ENCODE data around the gene LRRC57. TPM values are rescaled to one million over a fixed set of nuclear protein-coding genes. Genes with fewer than 3 reads are reported as not detected.

LRRC57 gene
- total and polyA plus RNA-seq, 2 of the 8 experiments (the other 6 are each of a cell fraction or from before 2014, with no cell fraction given), result 5.0 to 12.7 TPM

DNA sequence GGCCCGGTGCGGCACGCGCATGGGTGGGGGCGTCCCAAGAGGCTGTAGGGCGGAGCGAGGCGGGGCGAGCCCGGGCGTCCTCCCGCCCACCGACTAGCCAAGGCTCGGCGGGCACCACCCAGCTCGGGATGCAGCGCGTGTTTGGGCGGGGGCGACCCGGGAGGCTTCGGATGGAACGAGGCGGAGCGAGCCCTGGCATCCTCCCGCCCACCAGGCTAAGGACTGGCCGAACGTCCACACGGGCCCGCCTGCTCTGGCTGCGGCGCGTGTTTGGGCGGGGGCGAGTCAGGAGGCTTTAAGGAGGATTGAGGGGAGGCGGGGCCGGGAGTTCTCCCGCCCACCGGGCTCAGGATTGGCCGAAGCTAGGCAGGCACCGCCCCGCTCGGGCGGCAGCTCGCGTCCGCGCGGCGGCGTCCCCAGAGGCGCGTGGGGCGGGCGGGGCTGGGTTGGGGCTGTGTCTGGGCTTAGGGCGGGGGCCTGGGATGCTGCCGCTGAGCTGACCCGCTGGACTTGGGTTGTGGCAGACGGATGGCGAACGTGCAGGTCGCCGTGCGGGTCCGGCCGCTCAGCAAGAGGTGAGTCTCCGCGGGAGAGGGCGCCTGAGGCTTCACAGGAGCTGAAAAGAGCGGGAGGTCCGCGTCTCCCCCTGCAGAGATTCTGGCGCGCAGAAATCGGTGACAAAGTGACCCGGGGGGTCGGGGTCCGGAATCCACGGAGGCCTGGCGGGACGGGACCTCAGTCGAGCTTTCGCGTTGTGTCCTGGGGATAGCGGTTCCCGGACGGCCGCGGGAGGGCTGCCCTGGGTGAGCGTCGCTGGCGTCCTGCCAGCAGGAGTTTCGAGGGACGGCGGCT, 26.8 kb upstream of the LRRC57 start, which contains the start of gene STARD9 (continued):
- TF ChIP-seq, protein P1, sequence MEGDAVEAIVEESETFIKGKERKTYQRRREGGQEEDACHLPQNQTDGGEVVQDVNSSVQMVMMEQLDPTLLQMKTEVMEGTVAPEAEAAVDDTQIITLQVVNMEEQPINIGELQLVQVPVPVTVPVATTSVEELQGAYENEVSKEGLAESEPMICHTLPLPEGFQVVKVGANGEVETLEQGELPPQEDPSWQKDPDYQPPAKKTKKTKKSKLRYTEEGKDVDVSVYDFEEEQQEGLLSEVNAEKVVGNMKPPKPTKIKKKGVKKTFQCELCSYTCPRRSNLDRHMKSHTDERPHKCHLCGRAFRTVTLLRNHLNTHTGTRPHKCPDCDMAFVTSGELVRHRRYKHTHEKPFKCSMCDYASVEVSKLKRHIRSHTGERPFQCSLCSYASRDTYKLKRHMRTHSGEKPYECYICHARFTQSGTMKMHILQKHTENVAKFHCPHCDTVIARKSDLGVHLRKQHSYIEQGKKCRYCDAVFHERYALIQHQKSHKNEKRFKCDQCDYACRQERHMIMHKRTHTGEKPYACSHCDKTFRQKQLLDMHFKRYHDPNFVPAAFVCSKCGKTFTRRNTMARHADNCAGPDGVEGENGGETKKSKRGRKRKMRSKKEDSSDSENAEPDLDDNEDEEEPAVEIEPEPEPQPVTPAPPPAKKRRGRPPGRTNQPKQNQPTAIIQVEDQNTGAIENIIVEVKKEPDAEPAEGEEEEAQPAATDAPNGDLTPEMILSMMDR (IDR thresholded peaks at IDR 0.05; ENCODE audit: control extremely low read depth in 1 of 3, insufficient read depth in 1 of 3, low read depth in 1 of 3, low read length in 3 of 3), result no peak
- TF ChIP-seq BRCA1 (IDR thresholded peaks at IDR 0.05; ENCODE audit: low read depth, low read length), result no peak
- peak; percentile 55; the same call in 1 of the 2 replicates for TF ChIP-seq CREB1 (IDR thresholded peaks at IDR 0.05)
- no peak for TF ChIP-seq JUN (IDR thresholded peaks at IDR 0.05; ENCODE audit: low read depth, low read length)
- TF ChIP-seq, protein P2, sequence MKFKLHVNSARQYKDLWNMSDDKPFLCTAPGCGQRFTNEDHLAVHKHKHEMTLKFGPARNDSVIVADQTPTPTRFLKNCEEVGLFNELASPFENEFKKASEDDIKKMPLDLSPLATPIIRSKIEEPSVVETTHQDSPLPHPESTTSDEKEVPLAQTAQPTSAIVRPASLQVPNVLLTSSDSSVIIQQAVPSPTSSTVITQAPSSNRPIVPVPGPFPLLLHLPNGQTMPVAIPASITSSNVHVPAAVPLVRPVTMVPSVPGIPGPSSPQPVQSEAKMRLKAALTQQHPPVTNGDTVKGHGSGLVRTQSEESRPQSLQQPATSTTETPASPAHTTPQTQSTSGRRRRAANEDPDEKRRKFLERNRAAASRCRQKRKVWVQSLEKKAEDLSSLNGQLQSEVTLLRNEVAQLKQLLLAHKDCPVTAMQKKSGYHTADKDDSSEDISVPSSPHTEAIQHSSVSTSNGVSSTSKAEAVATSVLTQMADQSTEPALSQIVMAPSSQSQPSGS (IDR thresholded peaks at IDR 0.05; ENCODE audit: low read length), result no peak
- no peak for TF ChIP-seq SIN3A (conservative IDR thresholded peaks at IDR 0.05 in 1 of 2, IDR thresholded peaks at IDR 0.05 in 1 of 2; ENCODE audit: low read depth in 1 of 2, low read length in 2 of 2)
- TF ChIP-seq SIX5 (IDR thresholded peaks at IDR 0.05; ENCODE audit: low read depth, low read length), result no peak
- no peak for TF ChIP-seq RAD21 (IDR thresholded peaks at IDR 0.05 in 1 of 2, conservative IDR thresholded peaks at IDR 0.05 in 1 of 2; ENCODE audit: low read depth in 2 of 2, low read length in 2 of 2)
- TF ChIP-seq YY1 (IDR thresholded peaks at IDR 0.05; ENCODE audit: low read depth, low read length), result no peak
- no peak for TF ChIP-seq KDM5A (IDR thresholded peaks at IDR 0.05; ENCODE audit: low read length)
- TF ChIP-seq POLR2A (IDR thresholded peaks at IDR 0.05; ENCODE audit: control extremely low read depth in 1 of 2, low read depth in 2 of 2, low read length in 2 of 2), result peak in 1 of 2 experiments; percentile 71; a peak in 2 of 3 replicates
